ENCODE data around the gene GRM1.

GRM1 gene

DNA sequence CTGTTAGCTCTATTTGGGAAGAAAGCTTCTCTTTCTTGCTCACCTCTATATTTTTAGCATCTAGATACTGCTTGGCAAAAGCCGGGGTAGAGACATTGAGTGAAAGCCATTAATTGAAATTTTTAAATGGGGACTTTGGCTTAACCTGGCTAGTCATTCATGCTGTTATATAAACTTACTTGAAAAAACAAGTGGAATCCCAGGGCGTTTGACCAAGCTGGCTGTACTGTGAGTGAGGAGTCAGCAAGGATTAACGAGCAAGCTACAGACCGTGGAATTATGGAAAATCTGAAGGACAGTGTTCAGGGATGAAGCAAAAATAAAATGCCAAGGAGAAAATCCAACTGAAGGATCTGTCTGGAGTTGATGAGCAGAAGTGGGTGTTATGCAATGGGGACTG lies 232.0 kb downstream of the GRM1 start:
- no peak overlapping the region for H2AFZ ChIP-seq (ENCODE audit: low read length)
- H3K9me2 ChIP-seq (replicated peaks; ENCODE audit: low read depth, low read length), result no peaks in the 10 kb centered on the region
- no peaks in the 10 kb centered on the region for H3K9me3 ChIP-seq (ENCODE audit: insufficient read depth, low read depth, low read length)
- H3K4me3 ChIP-seq (ENCODE audit: low read length, poor library complexity, severe bottlenecking), result no peak overlapping the region
- no peaks in the 10 kb centered on the region for H3K79me2 ChIP-seq (ENCODE audit: insufficient read depth, low read length)
- H3K27me3 ChIP-seq (ENCODE audit: insufficient read depth, low read length, poor library complexity, severe bottlenecking), result no peaks in the 10 kb centered on the region
- H3K9ac ChIP-seq (ENCODE audit: low read depth, low read length, poor library complexity, severe bottlenecking), result no peak overlapping the region
- H3F3A ChIP-seq (ENCODE audit: low read depth), result no peaks in the 10 kb centered on the region
- no peak overlapping the region for H3K4me2 ChIP-seq (ENCODE audit: low read depth, low read length, poor library complexity, severe bottlenecking)
- H4K20me1 ChIP-seq (ENCODE audit: insufficient read depth, low read length, poor library complexity, severe bottlenecking), result no peaks in the 10 kb centered on the region
- H3K36me3 ChIP-seq (ENCODE audit: insufficient read depth, low read length), result no peaks in the 10 kb centered on the region
- no peak for TF ChIP-seq EZH2phosphoT487 (IDR thresholded peaks at IDR 0.05; ENCODE audit: borderline replicate concordance)
- TF ChIP-seq, protein P1, sequence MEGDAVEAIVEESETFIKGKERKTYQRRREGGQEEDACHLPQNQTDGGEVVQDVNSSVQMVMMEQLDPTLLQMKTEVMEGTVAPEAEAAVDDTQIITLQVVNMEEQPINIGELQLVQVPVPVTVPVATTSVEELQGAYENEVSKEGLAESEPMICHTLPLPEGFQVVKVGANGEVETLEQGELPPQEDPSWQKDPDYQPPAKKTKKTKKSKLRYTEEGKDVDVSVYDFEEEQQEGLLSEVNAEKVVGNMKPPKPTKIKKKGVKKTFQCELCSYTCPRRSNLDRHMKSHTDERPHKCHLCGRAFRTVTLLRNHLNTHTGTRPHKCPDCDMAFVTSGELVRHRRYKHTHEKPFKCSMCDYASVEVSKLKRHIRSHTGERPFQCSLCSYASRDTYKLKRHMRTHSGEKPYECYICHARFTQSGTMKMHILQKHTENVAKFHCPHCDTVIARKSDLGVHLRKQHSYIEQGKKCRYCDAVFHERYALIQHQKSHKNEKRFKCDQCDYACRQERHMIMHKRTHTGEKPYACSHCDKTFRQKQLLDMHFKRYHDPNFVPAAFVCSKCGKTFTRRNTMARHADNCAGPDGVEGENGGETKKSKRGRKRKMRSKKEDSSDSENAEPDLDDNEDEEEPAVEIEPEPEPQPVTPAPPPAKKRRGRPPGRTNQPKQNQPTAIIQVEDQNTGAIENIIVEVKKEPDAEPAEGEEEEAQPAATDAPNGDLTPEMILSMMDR (conservative IDR thresholded peaks at IDR 0.05; ENCODE audit: low read length), result no peak
- H3K4me1 ChIP-seq (ENCODE audit: insufficient read depth, low read length, poor library complexity, severe bottlenecking), result no peaks in the 10 kb centered on the region

DNA sequence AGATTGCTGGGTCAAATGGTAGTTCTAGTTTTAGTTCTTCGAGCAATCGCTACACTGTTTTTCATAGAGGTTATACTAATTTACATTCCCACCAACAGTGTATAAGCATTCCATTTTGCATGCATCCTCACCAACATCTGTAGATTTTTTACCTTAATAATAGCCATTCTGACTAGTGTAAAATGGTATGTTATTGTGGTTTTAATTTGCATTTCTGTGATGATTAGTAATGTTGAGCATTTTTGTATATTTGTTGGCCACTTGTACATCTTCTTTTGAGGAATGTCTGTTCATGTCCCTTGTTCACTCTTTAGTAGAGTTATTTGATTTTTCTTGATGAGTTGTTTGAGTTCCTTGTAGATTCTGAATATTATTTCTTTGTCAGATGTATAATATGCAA lies 236.2 kb downstream of the GRM1 start:
- no peaks in the 10 kb centered on the region for H3K9me3 ChIP-seq (ENCODE audit: insufficient read depth, low read depth, low read length)
- TF ChIP-seq, protein P1 (conservative IDR thresholded peaks at IDR 0.05; ENCODE audit: low read length), result no peak
- no peak for TF ChIP-seq EZH2phosphoT487 (IDR thresholded peaks at IDR 0.05; ENCODE audit: borderline replicate concordance)

DNA sequence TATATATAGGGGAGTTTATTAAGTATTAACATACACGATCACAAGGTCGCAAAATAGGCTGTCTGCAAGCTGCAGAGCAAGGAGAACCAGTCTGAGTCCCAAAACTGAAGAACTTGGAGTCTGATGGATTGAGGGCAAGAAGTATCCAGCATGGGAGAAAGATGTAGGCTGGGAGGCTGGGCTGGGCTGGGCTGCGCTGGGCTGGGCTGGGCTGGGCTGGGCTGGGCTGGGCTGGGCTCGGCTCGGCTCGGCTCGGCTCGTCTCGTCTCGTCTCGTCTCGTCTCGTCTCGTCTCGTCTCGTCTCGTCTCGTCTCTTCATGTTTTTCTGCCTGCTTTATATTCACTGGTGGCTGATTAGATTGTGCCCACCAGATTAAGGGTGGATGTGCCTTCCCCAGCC lies 238.6 kb downstream of the GRM1 start:
- H3K27me3 ChIP-seq (ENCODE audit: insufficient read depth, low read length, poor library complexity, severe bottlenecking), result no peaks in the 10 kb centered on the region
- H3K9me2 ChIP-seq (replicated peaks; ENCODE audit: low read depth, low read length), result no peaks in the 10 kb centered on the region
- no peak overlapping the region for H3K4me3 ChIP-seq (ENCODE audit: low read length, poor library complexity, severe bottlenecking)
- H3K36me3 ChIP-seq (ENCODE audit: insufficient read depth, low read length), result no peaks in the 10 kb centered on the region
- H3K4me1 ChIP-seq (ENCODE audit: insufficient read depth, low read length, poor library complexity, severe bottlenecking), result no peaks in the 10 kb centered on the region
- H3K4me2 ChIP-seq (ENCODE audit: low read depth, low read length, poor library complexity, severe bottlenecking), result no peak overlapping the region
- H3K9ac ChIP-seq (ENCODE audit: low read depth, low read length, poor library complexity, severe bottlenecking), result no peak overlapping the region
- TF ChIP-seq EZH2phosphoT487 (IDR thresholded peaks at IDR 0.05; ENCODE audit: borderline replicate concordance), result no peak
- TF ChIP-seq, protein P1 (conservative IDR thresholded peaks at IDR 0.05; ENCODE audit: low read length), result no peak
- H3F3A ChIP-seq (ENCODE audit: low read depth), result no peaks in the 10 kb centered on the region
- no peaks in the 10 kb centered on the region for H4K20me1 ChIP-seq (ENCODE audit: insufficient read depth, low read length, poor library complexity, severe bottlenecking)
- H3K9me3 ChIP-seq (ENCODE audit: insufficient read depth, low read depth, low read length), result no peaks in the 10 kb centered on the region
- no peak overlapping the region for H2AFZ ChIP-seq (ENCODE audit: low read length)
- H3K79me2 ChIP-seq (ENCODE audit: insufficient read depth, low read length), result no peaks in the 10 kb centered on the region

More for the DNA sequence above, 236.2 kb downstream of the GRM1 start:
- Histone ChIP-seq H4K20me1 (ENCODE audit: insufficient read depth, low read length, poor library complexity, severe bottlenecking) (no peaks in the 10 kb centered on the region), H3K9me2 (replicated peaks; ENCODE audit: low read depth, low read length) (no peaks in the 10 kb centered on the region), H3F3A (ENCODE audit: low read depth) (no peaks in the 10 kb centered on the region), H3K9ac (ENCODE audit: low read depth, low read length, poor library complexity, severe bottlenecking) (no peak overlapping the region), H3K4me3 (ENCODE audit: low read length, poor library complexity, severe bottlenecking) (no peak overlapping the region), H3K4me2 (ENCODE audit: low read depth, low read length, poor library complexity, severe bottlenecking) (no peak overlapping the region), H3K4me1 (ENCODE audit: insufficient read depth, low read length, poor library complexity, severe bottlenecking) (no peaks in the 10 kb centered on the region), H2AFZ (ENCODE audit: low read length) (no peak overlapping the region), H3K36me3 (ENCODE audit: insufficient read depth, low read length) (no peaks in the 10 kb centered on the region), H3K79me2 (ENCODE audit: insufficient read depth, low read length) (no peaks in the 10 kb centered on the region), H3K27me3 (ENCODE audit: insufficient read depth, low read length, poor library complexity, severe bottlenecking) (no peaks in the 10 kb centered on the region)

All from Loucy (cell line).